Measurements from ENCODE around the gene TNFAIP8L1.

TNFAIP8L1 gene

DNA sequence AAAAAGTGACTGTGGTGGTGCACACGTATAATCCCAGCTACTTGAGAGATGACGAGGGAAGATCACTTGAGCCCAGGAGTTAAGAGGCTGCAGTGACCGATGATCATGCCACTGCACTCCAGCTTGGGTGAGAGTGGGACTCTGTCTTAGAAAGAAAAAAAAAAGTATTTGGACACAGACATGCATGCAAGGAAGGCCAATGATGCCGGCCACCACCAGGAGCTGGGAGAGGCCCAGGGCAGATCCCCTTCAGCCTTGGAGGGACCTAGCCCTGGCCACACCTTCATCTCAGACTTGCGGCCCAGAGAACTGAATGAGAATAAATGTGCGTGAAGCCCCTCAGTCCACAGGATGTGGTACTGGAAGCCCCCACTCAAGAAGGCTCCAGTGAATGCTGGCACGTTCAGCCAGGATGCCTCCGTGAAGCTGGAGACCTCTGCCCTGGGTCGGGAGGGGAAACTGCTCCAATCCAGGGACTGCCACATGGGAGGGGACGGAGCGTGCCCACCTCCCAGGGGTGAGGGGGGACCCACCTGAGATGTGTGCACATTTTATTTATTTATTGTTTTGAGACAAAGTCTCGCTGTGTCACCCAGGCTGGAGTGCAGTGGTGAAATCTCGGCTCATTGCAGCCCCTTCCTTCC lies 14.6 kb downstream of the TNFAIP8L1 start:
- Histone ChIP-seq H2AFZ (ENCODE audit: low read depth, low read length) (no peak overlapping the region), H3K27me3 (ENCODE audit: insufficient read depth, low read length, poor library complexity) (no peaks in the 10 kb centered on the region), H3K4me1 (ENCODE audit: insufficient read depth, low read length) (no peaks in the 10 kb centered on the region), H3K4me2 (ENCODE audit: insufficient read depth, low read length) (no peak overlapping the region), H3K79me2 (ENCODE audit: insufficient read depth, low read length) (no peaks in the 10 kb centered on the region), H3K4me3 (ENCODE audit: low read depth in 1 of 2, low read length in 2 of 2) (no peak overlapping the region), H3K36me3 (ENCODE audit: insufficient read depth, low read length) (peaks cover 50% of the 10 kb centered on the region), H3K9ac (ENCODE audit: low read depth, low read length) (no peak overlapping the region), H3K9me3 (ENCODE audit: insufficient read depth, low read length, severe bottlenecking) (no peaks in the 10 kb centered on the region), H3K27ac (ENCODE audit: low read length) (no peak overlapping the region), H4K20me1 (ENCODE audit: insufficient read depth, low read length) (peaks cover 11% of the 10 kb centered on the region; the same call in 1 of the 2 replicates)
- no peak for ATAC-seq (ENCODE audit: insufficient read depth, low read depth)
- DNase-seq: no peak
- TF ChIP-seq EZH2 (IDR thresholded peaks at IDR 0.05; ENCODE audit: borderline replicate concordance, low read depth, low read length, severe bottlenecking): no peak
- TF ChIP-seq, protein P1, sequence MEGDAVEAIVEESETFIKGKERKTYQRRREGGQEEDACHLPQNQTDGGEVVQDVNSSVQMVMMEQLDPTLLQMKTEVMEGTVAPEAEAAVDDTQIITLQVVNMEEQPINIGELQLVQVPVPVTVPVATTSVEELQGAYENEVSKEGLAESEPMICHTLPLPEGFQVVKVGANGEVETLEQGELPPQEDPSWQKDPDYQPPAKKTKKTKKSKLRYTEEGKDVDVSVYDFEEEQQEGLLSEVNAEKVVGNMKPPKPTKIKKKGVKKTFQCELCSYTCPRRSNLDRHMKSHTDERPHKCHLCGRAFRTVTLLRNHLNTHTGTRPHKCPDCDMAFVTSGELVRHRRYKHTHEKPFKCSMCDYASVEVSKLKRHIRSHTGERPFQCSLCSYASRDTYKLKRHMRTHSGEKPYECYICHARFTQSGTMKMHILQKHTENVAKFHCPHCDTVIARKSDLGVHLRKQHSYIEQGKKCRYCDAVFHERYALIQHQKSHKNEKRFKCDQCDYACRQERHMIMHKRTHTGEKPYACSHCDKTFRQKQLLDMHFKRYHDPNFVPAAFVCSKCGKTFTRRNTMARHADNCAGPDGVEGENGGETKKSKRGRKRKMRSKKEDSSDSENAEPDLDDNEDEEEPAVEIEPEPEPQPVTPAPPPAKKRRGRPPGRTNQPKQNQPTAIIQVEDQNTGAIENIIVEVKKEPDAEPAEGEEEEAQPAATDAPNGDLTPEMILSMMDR (IDR thresholded peaks at IDR 0.05; ENCODE audit: borderline replicate concordance, extremely low read depth, low read length, poor library complexity, severe bottlenecking): no peak

DNA sequence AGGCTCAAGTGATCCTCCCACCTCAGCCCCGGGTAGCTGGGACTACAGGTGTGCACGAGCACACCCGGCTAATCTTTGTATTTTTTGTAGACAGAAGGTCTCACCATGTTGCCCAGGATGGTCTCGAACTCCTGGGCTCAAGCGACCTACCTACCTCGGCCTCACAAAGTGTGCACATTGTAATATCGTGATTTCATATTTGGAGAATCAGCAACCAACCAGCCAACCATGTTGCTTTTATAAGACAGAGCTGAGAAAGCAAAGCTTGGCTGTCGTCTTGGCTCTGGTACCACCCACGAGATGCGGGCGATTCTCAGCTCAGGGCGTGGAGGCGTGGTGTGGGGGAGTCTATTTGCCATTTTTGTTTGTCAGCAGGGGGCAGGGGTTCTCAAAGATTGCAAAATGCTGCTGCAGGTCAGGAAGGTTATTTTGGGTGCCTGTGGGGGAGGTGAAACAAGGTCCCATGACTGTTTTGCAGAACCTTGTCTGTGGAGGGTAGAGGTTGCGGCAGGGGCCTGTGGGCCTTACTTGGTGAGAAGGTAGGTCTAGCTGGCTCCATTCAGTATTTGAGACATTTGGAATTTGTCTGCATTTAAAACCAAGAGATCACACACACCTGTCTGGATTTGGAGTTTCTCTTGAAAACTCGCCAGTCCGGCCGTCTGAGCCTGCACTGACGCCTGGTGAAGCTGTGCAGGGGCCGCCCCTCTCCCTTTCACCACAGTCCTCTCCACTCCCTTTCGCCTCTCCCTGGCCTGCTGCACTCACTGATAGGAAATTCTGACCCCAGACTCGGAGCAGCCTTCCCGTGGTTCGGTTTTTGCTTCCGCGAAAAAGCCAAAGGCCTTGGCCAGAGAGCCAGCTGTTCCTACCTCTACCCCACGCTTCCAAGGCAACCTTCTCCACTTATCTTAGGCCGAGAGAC lies 15.4 kb downstream of the TNFAIP8L1 start:
- Histone ChIP-seq H3K27ac (ENCODE audit: low read length) (no peak overlapping the region), H3K27me3 (ENCODE audit: insufficient read depth, low read length, poor library complexity) (no peaks in the 10 kb centered on the region), H3K9me3 (ENCODE audit: insufficient read depth, low read length, severe bottlenecking) (no peaks in the 10 kb centered on the region), H3K4me1 (ENCODE audit: insufficient read depth, low read length) (no peaks in the 10 kb centered on the region), H2AFZ (ENCODE audit: low read depth, low read length) (no peak overlapping the region), H3K36me3 (ENCODE audit: insufficient read depth, low read length) (peaks cover 58% of the 10 kb centered on the region), H3K9ac (ENCODE audit: low read depth, low read length) (no peak overlapping the region), H3K4me2 (ENCODE audit: insufficient read depth, low read length) (no peak overlapping the region), H3K79me2 (ENCODE audit: insufficient read depth, low read length) (no peaks in the 10 kb centered on the region), H3K4me3 (ENCODE audit: low read depth in 1 of 2, low read length in 2 of 2) (no peak overlapping the region), H4K20me1 (ENCODE audit: insufficient read depth, low read length) (peaks cover 6% of the 10 kb centered on the region; the same call in 1 of the 2 replicates)
- DNase-seq: no peak
- no peak for ATAC-seq (ENCODE audit: insufficient read depth, low read depth)
- TF ChIP-seq EZH2 (IDR thresholded peaks at IDR 0.05; ENCODE audit: borderline replicate concordance, low read depth, low read length, severe bottlenecking): no peak
- TF ChIP-seq, protein P1 (IDR thresholded peaks at IDR 0.05; ENCODE audit: borderline replicate concordance, extremely low read depth, low read length, poor library complexity, severe bottlenecking): no peak

DNA sequence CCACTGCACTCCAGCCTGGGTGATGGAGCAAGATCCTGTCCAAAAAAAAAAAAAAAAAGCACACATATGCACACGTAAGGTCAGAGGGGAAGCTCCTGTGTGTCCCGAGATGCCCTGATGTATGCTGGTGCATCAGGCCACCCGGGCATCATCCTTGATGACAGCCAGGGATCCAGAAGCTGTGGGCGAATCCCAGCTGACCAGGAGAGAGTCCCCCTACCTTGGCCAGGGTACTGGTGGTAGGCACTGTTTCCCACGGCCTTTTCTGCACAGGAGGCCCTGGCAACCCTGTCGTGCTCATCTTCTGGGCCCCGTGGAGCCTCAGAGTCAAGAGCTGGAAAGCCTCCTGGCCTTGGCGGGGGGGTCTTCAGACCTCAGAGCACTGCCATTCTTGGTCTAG lies 16.8 kb downstream of the TNFAIP8L1 start:
- Histone ChIP-seq H3K9ac (ENCODE audit: low read depth, low read length) (no peak overlapping the region), H3K9me3 (ENCODE audit: insufficient read depth, low read length, severe bottlenecking) (no peaks in the 10 kb centered on the region), H2AFZ (ENCODE audit: low read depth, low read length) (no peak overlapping the region), H3K79me2 (ENCODE audit: insufficient read depth, low read length) (no peaks in the 10 kb centered on the region), H3K4me2 (ENCODE audit: insufficient read depth, low read length) (no peak overlapping the region), H3K4me1 (ENCODE audit: insufficient read depth, low read length) (no peaks in the 10 kb centered on the region), H3K27me3 (ENCODE audit: insufficient read depth, low read length, poor library complexity) (no peaks in the 10 kb centered on the region), H3K4me3 (ENCODE audit: low read depth in 1 of 2, low read length in 2 of 2) (no peak overlapping the region), H3K27ac (ENCODE audit: low read length) (no peak overlapping the region), H3K36me3 (ENCODE audit: insufficient read depth, low read length) (peaks cover 71% of the 10 kb centered on the region), H4K20me1 (ENCODE audit: insufficient read depth, low read length) (peaks cover 5% of the 10 kb centered on the region; the same call in 1 of the 2 replicates)
- no peak for TF ChIP-seq EZH2 (IDR thresholded peaks at IDR 0.05; ENCODE audit: borderline replicate concordance, low read depth, low read length, severe bottlenecking)
- TF ChIP-seq, protein P1 (IDR thresholded peaks at IDR 0.05; ENCODE audit: borderline replicate concordance, extremely low read depth, low read length, poor library complexity, severe bottlenecking): no peak
- ATAC-seq (ENCODE audit: insufficient read depth, low read depth): no peak
- DNase-seq: no peak
